ENCODE data around the gene CIAO1. TPM values are rescaled to one million over a fixed set of nuclear protein-coding genes. Genes with fewer than 3 reads are reported as not detected.

Gene CIAO1
- total and polyA plus RNA-seq, 4 experiments from 2014 or later, result 78.3 to 111 (median 90.8) TPM

DNA sequence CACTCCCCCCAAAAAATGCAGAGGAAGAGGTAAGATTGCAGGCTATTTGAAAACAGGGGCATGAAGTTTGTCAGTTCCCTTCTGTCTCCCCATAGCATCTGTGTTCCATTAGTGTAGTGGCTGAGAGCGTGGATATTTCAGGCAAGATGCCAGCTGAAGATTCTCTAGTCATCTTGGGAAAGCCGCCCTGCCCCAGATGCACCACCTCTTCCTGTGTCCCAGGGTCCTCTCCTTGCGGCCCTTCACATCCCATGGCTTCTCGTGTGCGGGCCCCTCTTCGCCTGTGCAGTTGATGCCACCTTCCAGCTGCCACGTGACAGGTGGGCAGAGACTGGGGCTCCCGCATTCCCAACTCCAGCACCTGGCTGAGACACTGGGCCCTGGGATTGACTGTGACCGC, 16.4 kb upstream of the CIAO1 start:
- peaks cover 22 to 32% (median 26%) of the 10 kb centered on the region in 4 donors for H3K4me1 Mint-ChIP-seq
- Histone ChIP-seq H3K4me1 (ENCODE audit: insufficient read depth, low read length) (peaks cover 18% of the 10 kb centered on the region), H3K27ac (ENCODE audit: low read depth, low read length) (no peak overlapping the region), H3K4me3 (ENCODE audit: low read length in 2 of 2) (no peak overlapping the region), H3K27me3 (ENCODE audit: insufficient read depth, low read length) (no peaks in the 10 kb centered on the region), H3K36me3 (ENCODE audit: insufficient read depth, low read length) (peaks cover 29% of the 10 kb centered on the region), H3K9me3 (ENCODE audit: control insufficient read depth in 1 of 2, low read length in 2 of 2) (no peaks in the 10 kb centered on the region)
- intact Hi-C loops (cut with micrococcal nuclease), result no loop called here
- H3K4me3 Mint-ChIP-seq, result no peak overlapping the region
- DNase-seq, result no peak
- ChIA-PET CTCF (ENCODE audit: partially characterized antibody) (interaction anchor here (2.0 kb wide), 1 partner anchor 12 kb away, joined by 4 read pairs; no protein-coding TSS in a partner anchor), POLR2A (ENCODE audit: partially characterized antibody) (no interaction called here)
- peaks cover 21 to 39% of the 10 kb centered on the region in 2 donors for H3K36me3 Mint-ChIP-seq
- no peaks in the 10 kb centered on the region for H3K27me3 Mint-ChIP-seq
- H3K9me3 Mint-ChIP-seq, result no peaks in the 10 kb centered on the region
- peak overlapping the region in 6 of 7 donors; percentile 4 to 74 (median 16) for H3K27ac Mint-ChIP-seq

DNA sequence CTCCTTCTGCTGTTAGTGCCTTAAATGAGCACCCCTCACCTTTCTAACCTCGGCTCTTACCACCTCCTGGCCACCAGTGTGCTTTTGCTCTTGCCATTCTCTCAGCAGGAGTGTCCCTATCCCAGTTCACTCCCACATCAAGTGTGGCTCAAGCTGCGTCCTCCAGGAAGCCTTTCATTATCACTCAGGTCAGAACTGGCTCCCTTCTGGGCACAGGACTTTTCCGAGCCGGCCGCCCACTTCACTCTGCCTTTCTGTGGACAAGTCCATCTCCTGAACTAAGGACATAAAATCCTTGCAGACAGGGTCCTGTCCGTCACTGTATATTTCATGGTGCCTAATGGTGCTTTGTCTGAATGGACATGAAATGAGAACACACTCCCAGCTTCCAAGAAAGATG, 15.8 kb upstream of the CIAO1 start:
- no peak overlapping the region for H3K4me3 ChIP-seq (ENCODE audit: low read length in 2 of 2)
- H3K27ac ChIP-seq (ENCODE audit: low read depth, low read length), result no peak overlapping the region
- H3K9me3 ChIP-seq (ENCODE audit: control insufficient read depth in 1 of 2, low read length in 2 of 2), result no peaks in the 10 kb centered on the region
- peaks cover 35% of the 10 kb centered on the region for H3K36me3 ChIP-seq (ENCODE audit: insufficient read depth, low read length)
- POLR2A ChIA-PET (ENCODE audit: partially characterized antibody), result no interaction called here
- DNase-seq, result no peak
- peaks cover 18% of the 10 kb centered on the region for H3K4me1 ChIP-seq (ENCODE audit: insufficient read depth, low read length)
- Mint-ChIP-seq H3K4me1 (peaks cover 19 to 29% (median 25%) of the 10 kb centered on the region in 4 donors), H3K9me3 (no peaks in the 10 kb centered on the region), H3K27ac (peak overlapping the region in 6 of 7 donors; percentile 5 to 85 (median 42)), H3K36me3 (peaks cover 23 to 44% of the 10 kb centered on the region in 2 donors), H3K4me3 (no peak overlapping the region), H3K27me3 (no peaks in the 10 kb centered on the region)
- intact Hi-C loops (cut with micrococcal nuclease), result no loop called here
- no peaks in the 10 kb centered on the region for H3K27me3 ChIP-seq (ENCODE audit: insufficient read depth, low read length)
- CTCF ChIA-PET (ENCODE audit: partially characterized antibody), result interaction anchor here (2.0 kb wide), 1 partner anchor 11 kb away, joined by 4 read pairs; no protein-coding TSS in a partner anchor

DNA sequence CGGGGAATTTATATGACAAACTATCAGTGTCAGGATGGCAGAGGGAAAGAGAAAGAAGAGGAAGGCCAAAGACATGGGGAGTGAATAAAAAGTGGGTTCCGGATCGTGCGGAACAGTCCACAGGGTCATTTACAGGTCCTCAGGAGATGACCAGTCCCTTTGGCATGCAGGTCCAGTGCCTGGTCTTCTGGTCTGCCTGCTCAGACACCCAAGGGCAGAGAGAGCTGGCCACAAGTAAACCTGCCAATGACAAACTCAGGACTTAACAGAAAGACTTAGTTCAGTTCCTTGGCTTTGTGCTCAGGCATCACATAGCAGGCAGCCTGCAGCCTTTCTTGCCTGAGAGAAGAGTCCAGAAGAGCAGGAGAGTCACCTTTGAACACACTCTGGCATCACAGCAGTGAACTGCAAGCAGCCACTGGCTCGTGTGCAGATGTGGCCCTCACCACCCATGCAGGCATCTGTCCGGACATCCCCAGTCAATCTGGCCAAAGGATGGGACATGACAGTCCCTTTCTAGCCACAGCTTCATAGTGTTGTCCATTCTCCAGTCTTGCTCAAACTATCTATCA, 14.2 kb upstream of the CIAO1 start:
- Mint-ChIP-seq H3K27ac (peak overlapping the region in 6 of 7 donors; percentile 17 to 87 (median 54)), H3K27me3 (no peaks in the 10 kb centered on the region), H3K4me3 (no peak overlapping the region), H3K4me1 (peaks cover 10 to 20% (median 17%) of the 10 kb centered on the region in 4 donors), H3K9me3 (no peaks in the 10 kb centered on the region), H3K36me3 (peaks cover 31 to 54% of the 10 kb centered on the region in 2 donors)
- intact Hi-C loops (cut with micrococcal nuclease), result no loop called here
- peaks cover 7% of the 10 kb centered on the region for H3K4me1 ChIP-seq (ENCODE audit: insufficient read depth, low read length)
- H3K27ac ChIP-seq (ENCODE audit: low read depth, low read length), result no peak overlapping the region
- no peak overlapping the region for H3K4me3 ChIP-seq (ENCODE audit: low read length in 2 of 2)
- no peaks in the 10 kb centered on the region for H3K27me3 ChIP-seq (ENCODE audit: insufficient read depth, low read length)
- POLR2A ChIA-PET (ENCODE audit: partially characterized antibody), result interaction anchor here (1.6 kb wide), 1 partner anchor 10 kb away, joined by 4 read pairs; no protein-coding TSS in a partner anchor
- CTCF ChIA-PET (ENCODE audit: partially characterized antibody), result no interaction called here
- peaks cover 41% of the 10 kb centered on the region for H3K36me3 ChIP-seq (ENCODE audit: insufficient read depth, low read length)
- DNase-seq, result no peak
- no peaks in the 10 kb centered on the region for H3K9me3 ChIP-seq (ENCODE audit: control insufficient read depth in 1 of 2, low read length in 2 of 2)

DNA sequence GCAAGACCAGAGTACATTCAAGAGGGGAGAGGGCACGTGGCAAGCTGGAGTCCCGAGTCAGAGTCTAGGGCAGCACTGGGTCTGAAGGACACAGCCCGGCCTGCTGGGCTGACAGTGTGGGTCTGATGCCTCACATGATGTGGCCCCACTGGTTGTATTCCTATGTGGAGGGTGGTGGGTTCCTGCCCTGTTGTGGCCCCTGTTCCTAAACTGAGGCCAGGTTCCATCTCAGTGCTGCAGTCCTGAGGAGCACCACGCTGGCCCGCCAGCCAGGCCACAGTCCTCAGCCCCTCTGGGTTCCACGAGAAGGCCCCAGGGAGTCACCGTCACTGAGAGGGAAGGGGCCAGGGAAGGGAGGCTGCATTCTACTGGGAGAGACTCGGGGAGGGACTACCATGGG, 13.5 kb upstream of the CIAO1 start:
- intact Hi-C loops (cut with micrococcal nuclease), result no loop called here
- no peaks in the 10 kb centered on the region for H3K9me3 Mint-ChIP-seq
- H3K27me3 ChIP-seq (ENCODE audit: insufficient read depth, low read length), result no peaks in the 10 kb centered on the region
- peak overlapping the region in 3 of 7 donors; percentile 60 to 87 (median 68) for H3K27ac Mint-ChIP-seq
- no peaks in the 10 kb centered on the region for H3K27me3 Mint-ChIP-seq
- H3K4me1 ChIP-seq (ENCODE audit: insufficient read depth, low read length), result peaks cover 6% of the 10 kb centered on the region
- H3K9me3 ChIP-seq (ENCODE audit: control insufficient read depth in 1 of 2, low read length in 2 of 2), result no peaks in the 10 kb centered on the region
- H3K36me3 Mint-ChIP-seq, result peaks cover 33 to 57% of the 10 kb centered on the region in 2 donors
- H3K27ac ChIP-seq (ENCODE audit: low read depth, low read length), result no peak overlapping the region
- H3K4me3 ChIP-seq (ENCODE audit: low read length in 2 of 2), result no peak overlapping the region
- peak overlapping the region in 1 of 8 donors; percentile 11 for H3K4me3 Mint-ChIP-seq
- H3K36me3 ChIP-seq (ENCODE audit: insufficient read depth, low read length), result peaks cover 41% of the 10 kb centered on the region
- no peak for DNase-seq
- POLR2A ChIA-PET (ENCODE audit: partially characterized antibody), result interaction anchor here (1.6 kb wide), 1 partner anchor 10 kb away, joined by 4 read pairs; no protein-coding TSS in a partner anchor
- CTCF ChIA-PET (ENCODE audit: partially characterized antibody), result no interaction called here
- H3K4me1 Mint-ChIP-seq, result peaks cover 8 to 20% (median 16%) of the 10 kb centered on the region in 4 donors

DNA sequence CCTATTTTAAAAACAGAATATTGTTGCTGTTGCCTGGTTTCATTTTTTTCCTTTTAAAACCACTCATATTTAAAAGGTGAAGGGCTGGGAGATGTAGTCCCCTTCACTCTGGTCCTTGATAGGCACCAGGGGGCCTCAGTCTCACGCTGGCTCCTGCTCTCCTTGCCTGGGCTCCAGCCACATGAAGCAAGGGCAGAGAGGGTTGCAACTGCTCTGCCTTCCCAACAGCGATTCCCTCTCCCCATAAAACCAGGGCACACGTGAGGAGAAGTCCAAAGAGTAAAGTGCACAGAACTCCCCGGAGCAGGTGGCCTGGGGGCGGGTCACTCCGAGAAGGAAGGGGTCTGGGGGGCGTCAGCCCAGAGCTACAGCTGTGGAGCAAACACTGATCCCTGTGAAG, 13.0 kb upstream of the CIAO1 start:
- intact Hi-C loops (cut with micrococcal nuclease), result no loop called here
- ChIA-PET CTCF (ENCODE audit: partially characterized antibody) (no interaction called here), POLR2A (ENCODE audit: partially characterized antibody) (interaction anchor here (1.6 kb wide), 1 partner anchor 11 kb away, joined by 4 read pairs; no protein-coding TSS in a partner anchor)
- no peak for DNase-seq
- H3K36me3 Mint-ChIP-seq, result peaks cover 33 to 57% of the 10 kb centered on the region in 2 donors
- peaks cover 7 to 22% (median 16%) of the 10 kb centered on the region in 4 donors for H3K4me1 Mint-ChIP-seq
- Histone ChIP-seq H3K4me3 (ENCODE audit: low read length in 2 of 2) (no peak overlapping the region), H3K27ac (ENCODE audit: low read depth, low read length) (no peak overlapping the region), H3K4me1 (ENCODE audit: insufficient read depth, low read length) (peaks cover 11% of the 10 kb centered on the region), H3K27me3 (ENCODE audit: insufficient read depth, low read length) (no peaks in the 10 kb centered on the region), H3K9me3 (ENCODE audit: control insufficient read depth in 1 of 2, low read length in 2 of 2) (no peaks in the 10 kb centered on the region), H3K36me3 (ENCODE audit: insufficient read depth, low read length) (peaks cover 41% of the 10 kb centered on the region)
- H3K27me3 Mint-ChIP-seq, result no peaks in the 10 kb centered on the region
- no peak overlapping the region for H3K4me3 Mint-ChIP-seq
- H3K27ac Mint-ChIP-seq, result no peak overlapping the region
- no peaks in the 10 kb centered on the region for H3K9me3 Mint-ChIP-seq

DNA sequence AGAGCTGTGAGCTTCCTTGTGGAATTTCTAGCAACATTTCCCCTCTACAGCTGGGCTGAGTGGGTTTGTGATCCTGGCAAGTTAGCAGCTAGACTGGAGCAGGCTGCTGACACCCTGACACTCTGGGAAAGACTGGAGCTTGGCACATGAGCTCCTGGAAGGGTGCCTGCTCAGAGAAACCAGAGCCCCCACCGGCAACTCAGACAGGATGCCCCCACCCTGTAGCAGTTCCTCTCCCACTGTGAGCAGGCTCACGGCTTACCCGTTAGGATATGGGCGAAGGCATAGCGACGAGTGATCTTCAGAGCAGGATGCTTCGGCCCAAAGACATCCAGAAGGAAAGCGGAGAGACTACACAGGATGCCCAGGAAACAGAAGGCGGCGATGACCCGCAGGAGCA, 11.5 kb upstream of the CIAO1 start:
- peak overlapping the region in 3 of 7 donors; percentile 41 to 60 (median 48) for H3K27ac Mint-ChIP-seq
- peaks cover 41% of the 10 kb centered on the region for H3K36me3 ChIP-seq (ENCODE audit: insufficient read depth, low read length)
- intact Hi-C loops (cut with micrococcal nuclease), result no loop called here
- H3K36me3 Mint-ChIP-seq, result peaks cover 33 to 70% of the 10 kb centered on the region in 2 donors
- no peak overlapping the region for H3K4me3 ChIP-seq (ENCODE audit: low read length in 2 of 2)
- no peak for DNase-seq
- no peak overlapping the region for H3K4me3 Mint-ChIP-seq
- H3K27ac ChIP-seq (ENCODE audit: low read depth, low read length), result no peak overlapping the region
- H3K9me3 ChIP-seq (ENCODE audit: control insufficient read depth in 1 of 2, low read length in 2 of 2), result no peaks in the 10 kb centered on the region
- ChIA-PET CTCF (ENCODE audit: partially characterized antibody) (no interaction called here), POLR2A (ENCODE audit: partially characterized antibody) (interaction anchor here (0.8 kb wide), 1 partner anchor 12 kb away, joined by 4 read pairs; no protein-coding TSS in a partner anchor)
- no peaks in the 10 kb centered on the region for H3K9me3 Mint-ChIP-seq
- peaks cover 27% of the 10 kb centered on the region for H3K4me1 ChIP-seq (ENCODE audit: insufficient read depth, low read length)
- H3K27me3 ChIP-seq (ENCODE audit: insufficient read depth, low read length), result no peaks in the 10 kb centered on the region
- H3K27me3 Mint-ChIP-seq, result no peaks in the 10 kb centered on the region
- peaks cover 10 to 37% (median 27%) of the 10 kb centered on the region in 4 donors for H3K4me1 Mint-ChIP-seq

DNA sequence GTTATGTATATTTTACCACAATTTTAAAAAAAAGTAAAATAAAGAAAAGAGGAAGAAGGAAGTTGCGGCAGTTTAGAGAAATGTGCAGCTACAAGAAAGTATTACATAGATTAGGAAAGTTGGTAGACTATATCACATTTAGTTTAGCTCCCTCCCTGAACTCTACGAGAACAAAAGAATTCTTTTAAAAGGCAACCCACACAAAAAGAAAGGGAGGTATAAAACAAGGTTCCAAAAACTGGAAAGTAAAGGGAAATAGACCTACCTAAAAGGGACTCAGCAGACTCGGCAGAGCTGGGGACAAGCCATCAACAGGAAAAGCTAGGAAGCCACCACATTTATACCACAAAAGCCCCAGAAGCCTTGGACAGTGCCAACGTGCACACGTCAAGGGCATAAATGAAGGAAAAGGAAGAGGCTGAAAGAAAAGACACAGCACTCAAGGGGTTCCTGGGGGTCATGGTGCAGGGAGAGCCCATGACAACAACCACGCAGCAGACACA, 9.4 kb upstream of the CIAO1 start:
- Mint-ChIP-seq H3K27me3 (no peaks in the 10 kb centered on the region), H3K27ac (peak overlapping the region; percentile 10 to 86 (median 65)), H3K36me3 (peaks cover 34 to 80% of the 10 kb centered on the region in 2 donors), H3K4me3 (peak overlapping the region in 4 of 8 donors; percentile 7 to 35 (median 14)), H3K9me3 (no peaks in the 10 kb centered on the region), H3K4me1 (peaks cover 19 to 58% (median 43%) of the 10 kb centered on the region in 4 donors)
- Histone ChIP-seq H3K36me3 (ENCODE audit: insufficient read depth, low read length) (peaks cover 47% of the 10 kb centered on the region), H3K4me3 (ENCODE audit: low read length in 2 of 2) (no peak overlapping the region), H3K9me3 (ENCODE audit: control insufficient read depth in 1 of 2, low read length in 2 of 2) (no peaks in the 10 kb centered on the region), H3K27me3 (ENCODE audit: insufficient read depth, low read length) (no peaks in the 10 kb centered on the region), H3K4me1 (ENCODE audit: insufficient read depth, low read length) (peaks cover 48% of the 10 kb centered on the region), H3K27ac (ENCODE audit: low read depth, low read length) (no peak overlapping the region)
- CTCF ChIA-PET (ENCODE audit: partially characterized antibody), result no interaction called here
- POLR2A ChIA-PET (ENCODE audit: partially characterized antibody), result interaction anchor here (1.2 kb wide), 2 partner anchors 14 to 48 kb away, joined by 3 read pairs; partner anchors contain the start of gene STARD7
- DNase-seq, result no peak
- intact Hi-C loops (cut with micrococcal nuclease), result no loop called here

Measured in CD4-positive, alpha-beta memory T cell (primary cell).